Calu3 (cell line): ENCODE results near the gene PRKAG2. TPM values are rescaled to one million over a fixed set of nuclear protein-coding genes. Genes with fewer than 3 reads are reported as not detected.

ENCODE experiments used
- BruUV-seq: library from RNA; stranded (reverse); fragments of 400-500 nt; replicated peaks from 2 replicates; lab custom pipeline; 2021; lab: Mats Ljungman, UMichigan
- CTCF ChIA-PET: fragments of 300-600 bp; sonication (Branson Sonifier 250); formaldehyde crosslinking; loops from one replicate; lab custom pipeline; 2022; ENCODE audit warnings: antibody characterized with exemption; lab: Charles Lee
- DNase-seq: peaks from one replicate; pipeline ENCODE4 v3.0.0; 2022
- H3K27ac Mint-ChIP-seq: one replicate; pipeline ENCODE4 v1.8.0; 2022; ENCODE audit warnings: mixed read lengths; ENCODE audit not compliant: unreplicated experiment
- H3K27me3 Mint-ChIP-seq: one replicate; pipeline ENCODE4 v1.8.0; 2022; ENCODE audit warnings: mixed read lengths; ENCODE audit not compliant: unreplicated experiment
- H3K36me3 Mint-ChIP-seq: one replicate; pipeline ENCODE4 v1.8.0; 2022; ENCODE audit warnings: mild to moderate bottlenecking, moderate library complexity, mixed read lengths; ENCODE audit not compliant: insufficient read depth, unreplicated experiment
- H3K4me1 Mint-ChIP-seq: one replicate; pipeline ENCODE4 v1.8.0; 2022; ENCODE audit warnings: mild to moderate bottlenecking, low read depth, mixed read lengths; ENCODE audit not compliant: unreplicated experiment
- H3K4me3 Mint-ChIP-seq: one replicate; pipeline ENCODE4 v1.8.0; 2022; ENCODE audit warnings: mild to moderate bottlenecking, low read depth, moderate library complexity, mixed read lengths; ENCODE audit not compliant: unreplicated experiment
- H3K9me3 Mint-ChIP-seq: one replicate; pipeline ENCODE4 v1.8.0; 2022; ENCODE audit warnings: low read depth, mixed read lengths; ENCODE audit not compliant: unreplicated experiment
- intact Hi-C: fragments of 100-400 bp; cut with micrococcal nuclease; formaldehyde crosslinking; loops from one replicate; pipeline ENCODE4 v1.10.0; 2022; ENCODE audit not compliant: unreplicated experiment
- total RNA-seq: library from RNA; stranded (reverse); gene quantifications from 2 replicates; pipeline ENCODE4 v1.2.3, GENCODE V29; 2022
- TF ChIP-seq, protein P1 (sequence below): fragments of 200-600 bp; IDR thresholded peaks from one replicate; pipeline ENCODE4 v1.8.0; 2022; ENCODE audit warnings: antibody characterized with exemption; ENCODE audit not compliant: unreplicated experiment

PRKAG2 gene
- total RNA-seq, 1 experiment from 2014 or later, result 22.4 TPM

- no peak for DNase-seq
- no peak overlapping the region for H3K27ac Mint-ChIP-seq
- no peaks in the 10 kb centered on the region for H3K9me3 Mint-ChIP-seq
- BruUV-seq, result no TSS peak
- no peak overlapping the region for H3K4me3 Mint-ChIP-seq
- H3K36me3 Mint-ChIP-seq, result peaks cover 46% of the 10 kb centered on the region
- TF ChIP-seq, protein P1, sequence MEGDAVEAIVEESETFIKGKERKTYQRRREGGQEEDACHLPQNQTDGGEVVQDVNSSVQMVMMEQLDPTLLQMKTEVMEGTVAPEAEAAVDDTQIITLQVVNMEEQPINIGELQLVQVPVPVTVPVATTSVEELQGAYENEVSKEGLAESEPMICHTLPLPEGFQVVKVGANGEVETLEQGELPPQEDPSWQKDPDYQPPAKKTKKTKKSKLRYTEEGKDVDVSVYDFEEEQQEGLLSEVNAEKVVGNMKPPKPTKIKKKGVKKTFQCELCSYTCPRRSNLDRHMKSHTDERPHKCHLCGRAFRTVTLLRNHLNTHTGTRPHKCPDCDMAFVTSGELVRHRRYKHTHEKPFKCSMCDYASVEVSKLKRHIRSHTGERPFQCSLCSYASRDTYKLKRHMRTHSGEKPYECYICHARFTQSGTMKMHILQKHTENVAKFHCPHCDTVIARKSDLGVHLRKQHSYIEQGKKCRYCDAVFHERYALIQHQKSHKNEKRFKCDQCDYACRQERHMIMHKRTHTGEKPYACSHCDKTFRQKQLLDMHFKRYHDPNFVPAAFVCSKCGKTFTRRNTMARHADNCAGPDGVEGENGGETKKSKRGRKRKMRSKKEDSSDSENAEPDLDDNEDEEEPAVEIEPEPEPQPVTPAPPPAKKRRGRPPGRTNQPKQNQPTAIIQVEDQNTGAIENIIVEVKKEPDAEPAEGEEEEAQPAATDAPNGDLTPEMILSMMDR, result no peak
- no peaks in the 10 kb centered on the region for H3K27me3 Mint-ChIP-seq
- peaks cover 38% of the 10 kb centered on the region for H3K4me1 Mint-ChIP-seq
- CTCF ChIA-PET, result interaction anchor here (0.6 kb wide), 1 partner anchor 370 kb away, joined by 4 read pairs; no protein-coding TSS in a partner anchor
- intact Hi-C loops, result loop anchor here (10.0 kb wide), 1 partner anchor 50 kb away; no protein-coding TSS in a partner anchor
Measured at GRCh38 chr7:151515276-151515565, 361.7 kb downstream of the PRKAG2 start.

DNA sequence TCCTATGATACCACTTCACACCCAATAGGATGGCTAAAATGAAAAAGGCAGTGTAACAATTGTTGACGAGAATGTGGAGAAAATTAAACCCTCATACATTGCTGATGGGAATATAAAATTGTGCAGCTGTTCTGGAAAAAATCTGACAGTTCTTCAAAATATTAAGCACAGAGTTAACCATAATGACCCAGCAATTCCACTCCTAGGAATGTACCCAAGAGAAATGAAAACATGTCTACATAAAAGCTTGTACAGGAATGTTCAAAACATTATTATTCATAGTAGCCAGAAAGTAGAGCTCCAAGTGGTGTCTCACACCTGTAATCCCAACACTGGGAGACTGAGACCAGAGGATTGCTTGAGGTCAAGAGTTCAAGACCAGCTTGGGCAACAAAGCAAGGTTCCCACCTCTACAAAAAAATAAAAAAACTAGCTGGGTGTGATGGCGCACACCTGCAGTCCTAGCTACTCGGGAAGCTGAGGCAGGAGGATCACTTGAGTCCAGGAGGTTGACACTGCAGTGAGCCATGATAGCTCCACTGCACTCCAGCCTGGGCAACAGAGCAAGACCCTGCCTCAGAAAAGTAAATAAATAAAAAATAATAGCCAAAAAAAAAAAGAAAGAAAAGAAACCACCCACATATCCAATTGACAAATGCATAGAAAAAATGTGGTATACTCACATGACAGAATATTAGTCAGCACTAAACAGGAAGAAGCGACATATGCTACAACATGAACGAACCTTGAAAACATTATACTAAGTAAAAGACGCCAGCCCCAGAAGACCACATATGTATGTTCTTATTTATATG lies 362.2 kb downstream of the PRKAG2 start:
- H3K4me3 Mint-ChIP-seq, result no peak overlapping the region
- CTCF ChIA-PET, result interaction anchor here (1.1 kb wide), 1 partner anchor 11 kb away, joined by 3 read pairs; no protein-coding TSS in a partner anchor
- no peaks in the 10 kb centered on the region for H3K27me3 Mint-ChIP-seq
- no peak for DNase-seq
- H3K36me3 Mint-ChIP-seq, result peaks cover 40% of the 10 kb centered on the region
- peaks cover 43% of the 10 kb centered on the region for H3K4me1 Mint-ChIP-seq
- no peak overlapping the region for H3K27ac Mint-ChIP-seq
- no peaks in the 10 kb centered on the region for H3K9me3 Mint-ChIP-seq
- TF ChIP-seq, protein P1, result no peak
- intact Hi-C loops, result loop anchor here (10.0 kb wide), 1 partner anchor 50 kb away; no protein-coding TSS in a partner anchor
- BruUV-seq, result no TSS peak

- Mint-ChIP-seq H3K27me3 (no peaks in the 10 kb centered on the region), H3K4me1 (peaks cover 47% of the 10 kb centered on the region), H3K9me3 (no peaks in the 10 kb centered on the region), H3K27ac (no peak overlapping the region), H3K36me3 (peaks cover 25% of the 10 kb centered on the region), H3K4me3 (no peak overlapping the region)
- intact Hi-C loops, result loop anchor here (10.0 kb wide), 1 partner anchor 48 kb away; no protein-coding TSS in a partner anchor
- BruUV-seq, result no TSS peak
- TF ChIP-seq, protein P1, result no peak
- CTCF ChIA-PET, result interaction anchor here (1.1 kb wide), 1 partner anchor 10 kb away, joined by 3 read pairs; no protein-coding TSS in a partner anchor
- no peak for DNase-seq
Measured at GRCh38 chr7:151513133-151513532, 363.8 kb downstream of the PRKAG2 start.

- DNase-seq, result no peak
- Mint-ChIP-seq H3K36me3 (peaks cover 17% of the 10 kb centered on the region), H3K27me3 (no peaks in the 10 kb centered on the region), H3K4me3 (no peak overlapping the region), H3K4me1 (peaks cover 47% of the 10 kb centered on the region), H3K9me3 (no peaks in the 10 kb centered on the region), H3K27ac (no peak overlapping the region)
- intact Hi-C loops, result loop anchor here (10.0 kb wide), 1 partner anchor 48 kb away; no protein-coding TSS in a partner anchor
- CTCF ChIA-PET, result no interaction called here
- TF ChIP-seq, protein P1, result no peak
- no TSS peak for BruUV-seq
Measured at GRCh38 chr7:151512353-151512752, 364.6 kb downstream of the PRKAG2 start.
